HepG2 (cell line): Measurements from ENCODE around the gene GJA5. TPM values are rescaled to one million over a fixed set of nuclear protein-coding genes. Genes with fewer than 3 reads are reported as not detected.

Experiments used
- GTF2F1 ChIP-seq: fragments of 150-350 bp; IDR thresholded peaks from 2 replicates; pipeline ENCODE4 v1.6.1; 2014; ENCODE audit warnings: low read length
- KDM4B ChIP-seq: sonication (generic); formaldehyde crosslinking; IDR thresholded peaks from 2 replicates; pipeline ENCODE4 v1.4.0; 2020; ENCODE audit warnings: missing genetic modification reagents
- NFIC ChIP-seq: IDR thresholded peaks from 2 replicates; pipeline ENCODE4 v1.6.1; 2012; ENCODE audit warnings: mild to moderate bottlenecking, low read length, inconsistent platforms
- SP5 ChIP-seq: IDR thresholded peaks from 2 replicates; pipeline ENCODE4 v1.6.1; 2016; ENCODE audit warnings: low read depth, borderline replicate concordance
- ZNF232 ChIP-seq: sonication (generic); formaldehyde crosslinking; IDR thresholded peaks from 2 replicates; pipeline ENCODE4 v1.4.0; 2020; ENCODE audit warnings: missing genetic modification reagents, borderline replicate concordance
- ZNF317 ChIP-seq: sonication (generic); formaldehyde crosslinking; IDR thresholded peaks from 2 replicates; pipeline ENCODE4 v1.5.0; 2020; ENCODE audit warnings: mild to moderate bottlenecking, missing genetic modification reagents
- ZNF672 ChIP-seq: sonication (generic); formaldehyde crosslinking; IDR thresholded peaks from 2 replicates; pipeline ENCODE4 v1.8.1; 2022; ENCODE audit warnings: missing genetic modification reagents
- polyA plus RNA-seq, 8 experiments: library from polyadenylated mRNA; depleted of rRNA in 3 of 8; stranded (reverse) in 7 of 8; unstranded in 1 of 8; fragments of >200 nt; fragmentation: Illumina TruSeq in 4 of 8; extraction: Trizol in 4 of 8; gene quantifications; 2 replicates each; pipeline versions ENCODE4 v1.2.1 to v1.2.3, GENCODE V29; 2011 to 2016; ENCODE audit warnings: low read depth in 4 of 8, missing spikeins in 1 of 8, mixed read lengths in 1 of 8; ENCODE audit not compliant: insufficient read depth in 1 of 8
- total RNA-seq, 5 experiments: library from RNA; depleted of rRNA; stranded (reverse); fragments of >200 nt; fragmentation: Illumina TruSeq; extraction: Trizol; gene quantifications; 2 replicates each; pipeline ENCODE4 v1.2.3, GENCODE V29; 2016; ENCODE audit warnings: low read depth in 1 of 5
- TF ChIP-seq, protein P1 (sequence below): sonication (generic); formaldehyde crosslinking; IDR thresholded peaks from 2 replicates; pipeline ENCODE4 v1.4.0; 2020; ENCODE audit warnings: missing genetic modification reagents
- TF ChIP-seq, protein P2 (sequence below): sonication (generic); formaldehyde crosslinking; IDR thresholded peaks from 2 replicates; pipeline ENCODE4 v1.5.1; 2020; ENCODE audit warnings: mild to moderate bottlenecking, missing genetic modification reagents, borderline replicate concordance
- TF ChIP-seq, protein P3 (sequence below): sonication (generic); formaldehyde crosslinking; IDR thresholded peaks from 2 replicates; pipeline ENCODE4 v1.4.0; 2020; ENCODE audit warnings: missing genetic modification reagents
- TF ChIP-seq, protein P4 (sequence below): sonication (generic); formaldehyde crosslinking; IDR thresholded peaks from 2 replicates; pipeline ENCODE4 v1.5.0; 2020; ENCODE audit warnings: missing genetic modification reagents, mild to moderate bottlenecking, borderline replicate concordance

Gene GJA5
- total and polyA plus RNA-seq, 2 of the 13 experiments (the other 11 are each of a cell fraction or from before 2014, with no cell fraction given), result not detected

DNA sequence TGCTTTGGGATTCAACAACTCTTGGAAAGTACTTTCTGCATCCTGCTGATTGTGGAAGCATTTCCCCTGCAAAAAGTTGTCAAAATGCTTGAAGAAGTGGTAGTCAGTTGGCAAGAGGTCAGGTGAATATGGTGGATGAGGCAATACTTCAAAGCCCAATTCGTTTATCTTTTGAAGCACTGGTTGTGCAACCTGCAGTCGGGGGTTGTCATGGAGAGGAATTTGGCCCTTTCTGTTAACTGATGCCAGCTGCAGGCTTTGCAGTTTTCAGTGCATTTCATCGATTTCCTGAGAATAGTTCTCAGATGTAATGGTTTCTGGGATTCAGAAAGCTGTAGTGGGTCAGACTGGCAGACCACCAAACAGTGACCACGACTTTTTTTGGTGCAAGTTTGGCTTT lies 47.6 kb upstream of the GJA5 start (continued):
- no peak for TF ChIP-seq GTF2F1
- TF ChIP-seq KDM4B (CRISPR knock-in tag), result 0 out of 2 replicates have a peak, but pooled peaks have one; percentile 45
- TF ChIP-seq, protein P1, sequence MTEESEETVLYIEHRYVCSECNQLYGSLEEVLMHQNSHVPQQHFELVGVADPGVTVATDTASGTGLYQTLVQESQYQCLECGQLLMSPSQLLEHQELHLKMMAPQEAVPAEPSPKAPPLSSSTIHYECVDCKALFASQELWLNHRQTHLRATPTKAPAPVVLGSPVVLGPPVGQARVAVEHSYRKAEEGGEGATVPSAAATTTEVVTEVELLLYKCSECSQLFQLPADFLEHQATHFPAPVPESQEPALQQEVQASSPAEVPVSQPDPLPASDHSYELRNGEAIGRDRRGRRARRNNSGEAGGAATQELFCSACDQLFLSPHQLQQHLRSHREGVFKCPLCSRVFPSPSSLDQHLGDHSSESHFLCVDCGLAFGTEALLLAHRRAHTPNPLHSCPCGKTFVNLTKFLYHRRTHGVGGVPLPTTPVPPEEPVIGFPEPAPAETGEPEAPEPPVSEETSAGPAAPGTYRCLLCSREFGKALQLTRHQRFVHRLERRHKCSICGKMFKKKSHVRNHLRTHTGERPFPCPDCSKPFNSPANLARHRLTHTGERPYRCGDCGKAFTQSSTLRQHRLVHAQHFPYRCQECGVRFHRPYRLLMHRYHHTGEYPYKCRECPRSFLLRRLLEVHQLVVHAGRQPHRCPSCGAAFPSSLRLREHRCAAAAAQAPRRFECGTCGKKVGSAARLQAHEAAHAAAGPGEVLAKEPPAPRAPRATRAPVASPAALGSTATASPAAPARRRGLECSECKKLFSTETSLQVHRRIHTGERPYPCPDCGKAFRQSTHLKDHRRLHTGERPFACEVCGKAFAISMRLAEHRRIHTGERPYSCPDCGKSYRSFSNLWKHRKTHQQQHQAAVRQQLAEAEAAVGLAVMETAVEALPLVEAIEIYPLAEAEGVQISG, result peak; percentile 64
- TF ChIP-seq, protein P2, sequence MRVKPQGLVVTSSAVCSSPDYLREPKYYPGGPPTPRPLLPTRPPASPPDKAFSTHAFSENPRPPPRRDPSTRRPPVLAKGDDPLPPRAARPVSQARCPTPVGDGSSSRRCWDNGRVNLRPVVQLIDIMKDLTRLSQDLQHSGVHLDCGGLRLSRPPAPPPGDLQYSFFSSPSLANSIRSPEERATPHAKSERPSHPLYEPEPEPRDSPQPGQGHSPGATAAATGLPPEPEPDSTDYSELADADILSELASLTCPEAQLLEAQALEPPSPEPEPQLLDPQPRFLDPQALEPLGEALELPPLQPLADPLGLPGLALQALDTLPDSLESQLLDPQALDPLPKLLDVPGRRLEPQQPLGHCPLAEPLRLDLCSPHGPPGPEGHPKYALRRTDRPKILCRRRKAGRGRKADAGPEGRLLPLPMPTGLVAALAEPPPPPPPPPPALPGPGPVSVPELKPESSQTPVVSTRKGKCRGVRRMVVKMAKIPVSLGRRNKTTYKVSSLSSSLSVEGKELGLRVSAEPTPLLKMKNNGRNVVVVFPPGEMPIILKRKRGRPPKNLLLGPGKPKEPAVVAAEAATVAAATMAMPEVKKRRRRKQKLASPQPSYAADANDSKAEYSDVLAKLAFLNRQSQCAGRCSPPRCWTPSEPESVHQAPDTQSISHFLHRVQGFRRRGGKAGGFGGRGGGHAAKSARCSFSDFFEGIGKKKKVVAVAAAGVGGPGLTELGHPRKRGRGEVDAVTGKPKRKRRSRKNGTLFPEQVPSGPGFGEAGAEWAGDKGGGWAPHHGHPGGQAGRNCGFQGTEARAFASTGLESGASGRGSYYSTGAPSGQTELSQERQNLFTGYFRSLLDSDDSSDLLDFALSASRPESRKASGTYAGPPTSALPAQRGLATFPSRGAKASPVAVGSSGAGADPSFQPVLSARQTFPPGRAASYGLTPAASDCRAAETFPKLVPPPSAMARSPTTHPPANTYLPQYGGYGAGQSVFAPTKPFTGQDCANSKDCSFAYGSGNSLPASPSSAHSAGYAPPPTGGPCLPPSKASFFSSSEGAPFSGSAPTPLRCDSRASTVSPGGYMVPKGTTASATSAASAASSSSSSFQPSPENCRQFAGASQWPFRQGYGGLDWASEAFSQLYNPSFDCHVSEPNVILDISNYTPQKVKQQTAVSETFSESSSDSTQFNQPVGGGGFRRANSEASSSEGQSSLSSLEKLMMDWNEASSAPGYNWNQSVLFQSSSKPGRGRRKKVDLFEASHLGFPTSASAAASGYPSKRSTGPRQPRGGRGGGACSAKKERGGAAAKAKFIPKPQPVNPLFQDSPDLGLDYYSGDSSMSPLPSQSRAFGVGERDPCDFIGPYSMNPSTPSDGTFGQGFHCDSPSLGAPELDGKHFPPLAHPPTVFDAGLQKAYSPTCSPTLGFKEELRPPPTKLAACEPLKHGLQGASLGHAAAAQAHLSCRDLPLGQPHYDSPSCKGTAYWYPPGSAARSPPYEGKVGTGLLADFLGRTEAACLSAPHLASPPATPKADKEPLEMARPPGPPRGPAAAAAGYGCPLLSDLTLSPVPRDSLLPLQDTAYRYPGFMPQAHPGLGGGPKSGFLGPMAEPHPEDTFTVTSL (CRISPR knock-in tag), result peak; percentile 95
- TF ChIP-seq, protein P3, sequence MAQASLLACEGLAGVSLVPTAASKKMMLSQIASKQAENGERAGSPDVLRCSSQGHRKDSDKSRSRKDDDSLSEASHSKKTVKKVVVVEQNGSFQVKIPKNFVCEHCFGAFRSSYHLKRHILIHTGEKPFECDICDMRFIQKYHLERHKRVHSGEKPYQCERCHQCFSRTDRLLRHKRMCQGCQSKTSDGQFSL, result no peak
- no peak for TF ChIP-seq SP5 (CRISPR knock-in tag)
- TF ChIP-seq, protein P4, sequence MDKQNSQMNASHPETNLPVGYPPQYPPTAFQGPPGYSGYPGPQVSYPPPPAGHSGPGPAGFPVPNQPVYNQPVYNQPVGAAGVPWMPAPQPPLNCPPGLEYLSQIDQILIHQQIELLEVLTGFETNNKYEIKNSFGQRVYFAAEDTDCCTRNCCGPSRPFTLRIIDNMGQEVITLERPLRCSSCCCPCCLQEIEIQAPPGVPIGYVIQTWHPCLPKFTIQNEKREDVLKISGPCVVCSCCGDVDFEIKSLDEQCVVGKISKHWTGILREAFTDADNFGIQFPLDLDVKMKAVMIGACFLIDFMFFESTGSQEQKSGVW, result no peak
- TF ChIP-seq ZNF672 (CRISPR knock-in tag), result no peak
- TF ChIP-seq ZNF232 (CRISPR knock-in tag), result peak; percentile 77; the same call in 1 of the 2 replicates
- TF ChIP-seq NFIC, result peak; percentile 56; the same call in 1 of the 2 replicates
- 0 out of 2 replicates have a peak, but pooled peaks have one; percentile 27 for TF ChIP-seq ZNF317 (CRISPR knock-in tag)
